Omental fat pad (tissue), 4 donors: ENCODE data around the gene ADI1. TPM values are rescaled to one million over a fixed set of nuclear protein-coding genes. Genes with fewer than 3 reads are reported as not detected.
A peak's percentile ranks its signal among the peaks of the same experiment; 100 is the strongest.

ENCODE experiments used
- ATAC-seq: fragments of 150-250 bp; one replicate; pipeline ENCODE4 v1.9.1; 2016; ENCODE audit warnings: mild to moderate bottlenecking, moderate library complexity; ENCODE audit not compliant: low FRiP score
- DNase-seq: peaks from one replicate; pipeline ENCODE4 v3.0.0-alpha.2; 2019; ENCODE audit warnings: low spot score
- total RNA-seq, 4 donors: library from RNA; depleted of rRNA; stranded (reverse); fragments of >200 nt; gene quantifications; one replicate each; pipeline ENCODE4 v1.1.0, GENCODE V29; 2016
- TF ChIP-seq, protein P1 (sequence below), 3 donors: fragments of 450-650 bp; IDR thresholded peaks; one replicate each; pipeline ENCODE4 v1.5.1; 2016 to 2017; ENCODE audit warnings: antibody characterized with exemption in 3 of 3, mild to moderate bottlenecking in 3 of 3, moderate library complexity in 2 of 3

ADI1 gene
- total RNA-seq: 100 to 1,000 TPM in 1 of 4 donors, 10 to 100 TPM in 3; 54.6 to 117 (median 71.3) TPM

GRCh38 chr2:3519255-3520205 lies at the start of gene ADI1:
ADI1 (minus strand) TSS chr2:3519531; CDS start chr2:3519487, 44 bp downstream.
- peak; percentile 62 for ATAC-seq
- TF ChIP-seq, protein P1, sequence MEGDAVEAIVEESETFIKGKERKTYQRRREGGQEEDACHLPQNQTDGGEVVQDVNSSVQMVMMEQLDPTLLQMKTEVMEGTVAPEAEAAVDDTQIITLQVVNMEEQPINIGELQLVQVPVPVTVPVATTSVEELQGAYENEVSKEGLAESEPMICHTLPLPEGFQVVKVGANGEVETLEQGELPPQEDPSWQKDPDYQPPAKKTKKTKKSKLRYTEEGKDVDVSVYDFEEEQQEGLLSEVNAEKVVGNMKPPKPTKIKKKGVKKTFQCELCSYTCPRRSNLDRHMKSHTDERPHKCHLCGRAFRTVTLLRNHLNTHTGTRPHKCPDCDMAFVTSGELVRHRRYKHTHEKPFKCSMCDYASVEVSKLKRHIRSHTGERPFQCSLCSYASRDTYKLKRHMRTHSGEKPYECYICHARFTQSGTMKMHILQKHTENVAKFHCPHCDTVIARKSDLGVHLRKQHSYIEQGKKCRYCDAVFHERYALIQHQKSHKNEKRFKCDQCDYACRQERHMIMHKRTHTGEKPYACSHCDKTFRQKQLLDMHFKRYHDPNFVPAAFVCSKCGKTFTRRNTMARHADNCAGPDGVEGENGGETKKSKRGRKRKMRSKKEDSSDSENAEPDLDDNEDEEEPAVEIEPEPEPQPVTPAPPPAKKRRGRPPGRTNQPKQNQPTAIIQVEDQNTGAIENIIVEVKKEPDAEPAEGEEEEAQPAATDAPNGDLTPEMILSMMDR (IDR thresholded peaks at IDR 0.05): no peak
- peak; percentile 55 for DNase-seq

DNA sequence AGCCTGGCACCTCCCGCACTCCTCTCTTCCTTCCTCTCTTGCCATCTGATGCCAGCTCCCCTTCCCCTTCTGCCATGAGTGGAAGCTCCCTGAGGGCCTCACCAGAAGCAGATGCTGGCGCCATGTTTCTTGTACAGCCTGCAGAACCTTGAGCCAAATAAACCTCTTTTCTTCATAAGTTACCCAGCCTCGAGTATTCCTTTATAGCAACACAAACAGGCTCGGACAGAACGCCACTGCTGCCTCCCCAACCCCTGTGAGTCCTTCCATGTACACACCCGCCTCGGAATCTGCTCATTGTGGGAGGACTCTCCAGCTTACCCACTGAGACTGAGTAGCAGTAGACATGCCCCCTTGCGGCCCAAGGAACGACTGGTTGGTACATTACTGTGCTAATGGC lies 47.5 kb upstream of the ADI1 start:
- TF ChIP-seq, protein P1 (IDR thresholded peaks at IDR 0.05): no peak
- DNase-seq (no peak), ATAC-seq (no peak)

DNA sequence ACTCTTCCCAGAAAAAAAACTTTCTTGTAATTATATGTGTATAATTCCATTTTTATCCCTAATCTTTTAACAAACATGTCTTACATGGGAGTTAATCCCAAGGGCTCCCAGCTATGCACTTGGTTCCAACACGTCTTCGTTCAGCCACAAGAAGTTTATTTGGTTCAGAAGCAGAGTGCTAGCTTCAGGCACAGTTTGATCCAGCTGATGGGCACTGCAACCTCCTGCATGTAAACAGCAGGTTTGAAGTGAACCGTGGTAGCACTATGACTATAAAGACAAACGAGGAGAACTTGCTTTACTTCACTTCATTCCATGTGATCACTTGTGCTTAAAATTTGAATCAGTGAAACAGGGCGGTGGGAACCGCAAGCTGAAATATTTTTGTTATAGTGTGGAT lies 45.8 kb upstream of the ADI1 start:
- ATAC-seq (no peak), DNase-seq (no peak)
- TF ChIP-seq, protein P1 (IDR thresholded peaks at IDR 0.05): no peak

- no peak for ATAC-seq
- no peak for DNase-seq
Measured at GRCh38 chr2:3563521-3563976, 44.2 kb upstream of the ADI1 start.

DNA sequence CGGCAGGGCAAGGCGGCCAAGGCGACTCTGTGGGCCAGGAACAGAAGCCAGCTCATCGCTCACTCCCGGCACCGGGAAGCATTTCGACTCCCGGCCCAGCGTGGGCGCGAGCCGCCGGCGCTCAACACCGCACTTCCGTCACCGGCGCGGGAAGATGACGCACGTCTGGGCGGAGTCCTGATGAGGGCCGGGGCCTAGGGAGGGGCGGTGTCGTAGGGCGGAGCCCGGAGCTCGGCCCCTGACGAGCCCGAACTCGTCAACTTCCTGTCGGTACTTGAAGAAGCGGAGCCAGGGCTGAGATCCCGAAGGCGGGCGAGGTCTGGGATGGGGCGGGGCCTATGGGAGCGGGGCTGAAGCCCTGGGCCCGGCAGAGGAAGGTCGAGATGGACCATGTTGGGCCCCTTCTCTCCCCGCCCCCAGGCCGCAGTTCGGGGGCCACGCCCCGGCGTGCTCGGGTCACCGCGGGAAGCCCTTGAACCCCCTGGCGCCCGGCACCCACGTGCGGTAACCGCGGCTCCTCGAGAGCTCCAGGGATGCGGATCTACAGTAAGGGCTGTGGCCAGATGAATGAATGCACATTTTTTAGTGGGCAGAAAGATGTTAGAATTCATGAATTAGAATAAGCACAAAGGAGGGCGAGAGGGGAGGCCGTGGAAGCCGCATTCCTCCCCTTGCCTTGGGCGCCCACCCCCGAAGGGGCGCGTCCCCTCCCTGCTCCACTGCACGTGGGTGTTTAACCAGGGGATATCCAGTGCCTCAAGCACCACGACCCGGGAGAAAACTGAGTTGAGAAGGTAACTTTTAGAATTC lies 39.1 kb upstream of the ADI1 start, which contains the start of gene RNASEH1:
TSS of gene RNASEH1 (minus strand) at position 129 of the 810 bp plus-strand sequence. CDS start at position 56, 73 bp downstream.
- peak; percentile 100 for ATAC-seq
- TF ChIP-seq, protein P1 (IDR thresholded peaks at IDR 0.05): no peak
- DNase-seq: peak; percentile 99

More at GRCh38 chr2:3563521-3563976, 44.2 kb upstream of the ADI1 start:
- TF ChIP-seq, protein P1 (IDR thresholded peaks at IDR 0.05): no peak

GRCh38 chr2:3557639-3558204 lies 38.4 kb upstream of the ADI1 start:
- ATAC-seq: peak; percentile 25
- DNase-seq: no peak
- TF ChIP-seq, protein P1 (IDR thresholded peaks at IDR 0.05): no peak
